Right lobe of liver (tissue), 4 donors: ENCODE data around the gene NOC3L.

ENCODE experiments used
- POLR2A ChIP-seq: fragments of 450-650 bp; IDR thresholded peaks from one replicate; pipeline ENCODE4 v1.6.1; 2017; ENCODE audit warnings: antibody characterized with exemption, mild to moderate bottlenecking
- TF ChIP-seq, protein P1 (sequence below), 4 donors: fragments of 200-600 bp in 3 of 4; fragments of 450-650 bp in 1 of 4; IDR thresholded peaks; one replicate each; pipeline versions ENCODE4 v1.5.1 to v1.8.0; 2016 to 2022; ENCODE audit warnings: antibody characterized with exemption in 4 of 4, mild to moderate bottlenecking in 2 of 4
- donor health status: DM: no; HTN: no; CAD: no.
- donor health status: DM: no; HTN: no; CAD: no.
- donor health status: DM: no; HTN: yes; CAD: no.

DNA sequence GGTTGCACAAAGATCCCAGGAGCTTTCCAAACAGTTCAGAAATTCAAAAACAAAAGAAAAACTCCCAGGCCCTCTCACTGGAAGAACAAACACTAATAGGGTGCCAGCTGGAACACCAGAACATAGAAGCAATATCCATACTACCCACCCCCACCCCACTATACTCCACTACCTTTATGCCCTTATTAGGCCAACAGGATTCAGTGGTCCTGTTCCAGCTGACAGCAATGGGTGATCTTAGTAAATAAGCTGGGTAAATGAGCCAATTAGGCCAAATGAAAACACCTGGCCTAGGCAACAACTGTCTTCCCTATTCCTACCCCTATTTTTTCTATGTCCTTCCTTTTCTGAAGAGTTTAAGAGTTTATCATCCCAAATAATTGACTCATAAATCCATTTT, 11.7 kb downstream of the NOC3L start:
- TF ChIP-seq, protein P1, sequence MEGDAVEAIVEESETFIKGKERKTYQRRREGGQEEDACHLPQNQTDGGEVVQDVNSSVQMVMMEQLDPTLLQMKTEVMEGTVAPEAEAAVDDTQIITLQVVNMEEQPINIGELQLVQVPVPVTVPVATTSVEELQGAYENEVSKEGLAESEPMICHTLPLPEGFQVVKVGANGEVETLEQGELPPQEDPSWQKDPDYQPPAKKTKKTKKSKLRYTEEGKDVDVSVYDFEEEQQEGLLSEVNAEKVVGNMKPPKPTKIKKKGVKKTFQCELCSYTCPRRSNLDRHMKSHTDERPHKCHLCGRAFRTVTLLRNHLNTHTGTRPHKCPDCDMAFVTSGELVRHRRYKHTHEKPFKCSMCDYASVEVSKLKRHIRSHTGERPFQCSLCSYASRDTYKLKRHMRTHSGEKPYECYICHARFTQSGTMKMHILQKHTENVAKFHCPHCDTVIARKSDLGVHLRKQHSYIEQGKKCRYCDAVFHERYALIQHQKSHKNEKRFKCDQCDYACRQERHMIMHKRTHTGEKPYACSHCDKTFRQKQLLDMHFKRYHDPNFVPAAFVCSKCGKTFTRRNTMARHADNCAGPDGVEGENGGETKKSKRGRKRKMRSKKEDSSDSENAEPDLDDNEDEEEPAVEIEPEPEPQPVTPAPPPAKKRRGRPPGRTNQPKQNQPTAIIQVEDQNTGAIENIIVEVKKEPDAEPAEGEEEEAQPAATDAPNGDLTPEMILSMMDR (IDR thresholded peaks at IDR 0.05) = no peak
- TF ChIP-seq POLR2A = no peak
